HG02678 (cell line): ENCODE data around the gene SH3PXD2B.
A peak's percentile ranks its signal among the peaks of the same experiment; 100 is the strongest.
"Not testable (repeated sequence)": the region's sequence is repeated elsewhere in the genome, so short reads cannot be mapped to it uniquely, and the experiment has no call there.

Experiments used
- ATAC-seq: cut with Tn5 transposase; IDR thresholded peaks from one replicate; pipeline ENCODE4 v1.9.1; 2021; ENCODE audit warnings: mild to moderate bottlenecking, moderate library complexity; ENCODE audit not compliant: unreplicated experiment

SH3PXD2B gene

DNA sequence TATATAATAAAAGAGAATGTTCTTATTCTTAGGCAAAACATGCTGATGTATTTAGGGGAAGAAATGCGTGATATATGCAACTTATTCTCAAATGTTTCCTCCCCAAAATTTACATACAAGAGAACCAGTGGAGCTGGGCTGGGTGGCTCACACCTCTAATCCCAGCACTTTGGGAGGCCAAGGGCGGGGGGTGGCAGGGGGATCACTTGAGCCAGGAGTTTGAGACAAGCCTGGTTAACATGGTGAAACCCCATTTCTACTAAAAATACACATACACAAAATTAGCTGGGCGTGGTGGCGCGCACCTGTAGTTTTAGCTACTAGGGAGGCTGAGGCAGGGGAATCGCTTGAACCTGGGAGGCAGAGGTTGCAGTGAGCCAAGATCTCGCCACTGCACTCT is 143.3 kb downstream of the SH3PXD2B start:
- no peak for ATAC-seq

GRCh38 chr5:172305380-172305779 is 148.9 kb downstream of the SH3PXD2B start:
- ATAC-seq, result no peak

- ATAC-seq, result no peak
Observed at GRCh38 chr5:172303572-172304335, 150.6 kb downstream of the SH3PXD2B start.

DNA sequence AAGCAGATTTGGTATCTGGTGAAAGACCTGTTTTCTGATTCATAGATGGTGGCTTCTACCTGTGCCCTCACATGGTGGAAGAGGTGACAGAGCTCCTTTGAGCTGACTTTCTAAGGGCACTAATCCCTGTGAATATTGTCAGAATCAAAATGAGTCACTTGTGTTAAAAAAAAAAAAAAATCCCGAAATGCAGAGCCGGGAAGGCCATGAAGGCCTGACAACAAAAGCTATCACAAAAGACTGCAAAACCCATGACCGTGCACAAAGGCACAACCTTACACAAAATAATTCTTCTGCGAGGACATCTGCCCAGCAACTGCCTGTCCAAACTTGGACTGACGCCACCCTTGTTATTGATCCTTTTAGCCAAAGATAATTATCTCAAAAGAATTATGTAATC is 151.2 kb downstream of the SH3PXD2B start:
- no peak for ATAC-seq

- ATAC-seq, result no peak
Observed at GRCh38 chr5:172302047-172302710, 152.1 kb downstream of the SH3PXD2B start.

- ATAC-seq, result no peak
Observed at GRCh38 chr5:172299916-172300439, 154.3 kb downstream of the SH3PXD2B start.

GRCh38 chr5:172294831-172295230 is 159.5 kb downstream of the SH3PXD2B start:
- ATAC-seq, result no peak

- ATAC-seq, result no peak
Observed at GRCh38 chr5:172293745-172294342, 160.5 kb downstream of the SH3PXD2B start.

DNA sequence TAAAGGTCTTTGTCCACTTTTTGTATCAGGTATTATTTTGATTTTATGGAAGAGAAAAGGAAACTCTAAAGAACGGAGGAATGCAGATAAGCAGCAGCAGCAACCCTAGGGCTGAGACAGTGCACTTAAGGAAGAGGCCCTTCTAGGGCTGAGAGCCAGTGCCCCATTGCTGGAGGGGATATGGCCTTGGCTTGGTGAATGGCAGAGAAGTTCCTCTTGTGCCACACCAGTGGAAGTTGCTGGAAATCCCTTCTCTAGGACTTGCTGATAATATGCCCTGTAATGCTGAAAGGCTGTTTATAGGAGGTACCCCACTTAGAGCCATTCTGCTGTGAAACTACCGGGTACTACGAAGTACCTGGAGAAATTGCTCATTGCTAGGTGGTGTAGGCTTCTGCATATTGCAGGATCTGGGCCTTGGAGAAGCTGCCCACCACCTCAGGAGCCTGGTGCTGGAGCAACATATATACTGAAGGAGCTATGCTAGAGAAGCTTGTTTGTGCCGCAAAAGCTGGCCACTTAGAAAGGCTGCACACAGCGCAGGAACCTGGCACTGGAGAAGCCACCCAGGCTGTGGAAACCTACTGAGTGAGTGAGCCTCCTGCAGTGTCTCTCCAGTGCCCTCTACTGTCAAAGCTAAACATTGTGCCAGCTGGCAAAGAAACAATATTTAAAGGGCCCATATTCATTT is 161.1 kb downstream of the SH3PXD2B start:
- peak; percentile 80 for ATAC-seq

DNA sequence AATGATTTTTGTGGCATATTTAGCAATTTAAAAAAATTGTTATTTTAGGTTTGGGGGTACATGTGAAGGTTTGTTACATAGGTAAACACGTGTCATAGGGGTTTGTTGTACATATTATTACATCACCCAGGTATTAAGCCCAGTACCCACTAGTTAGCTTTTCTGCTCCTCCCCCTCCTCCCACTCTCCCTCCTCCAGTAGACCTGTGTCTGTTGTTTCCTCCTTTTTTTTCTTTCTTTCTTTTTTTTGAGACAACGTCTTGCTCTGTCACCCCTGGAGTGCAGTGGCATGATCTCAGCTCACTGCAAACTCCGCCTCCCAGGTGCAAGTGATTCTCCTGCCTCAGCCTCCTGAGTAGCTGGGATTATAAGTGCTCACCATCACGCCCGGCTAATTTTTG is 162.5 kb downstream of the SH3PXD2B start:
- not testable (repeated sequence) for ATAC-seq

DNA sequence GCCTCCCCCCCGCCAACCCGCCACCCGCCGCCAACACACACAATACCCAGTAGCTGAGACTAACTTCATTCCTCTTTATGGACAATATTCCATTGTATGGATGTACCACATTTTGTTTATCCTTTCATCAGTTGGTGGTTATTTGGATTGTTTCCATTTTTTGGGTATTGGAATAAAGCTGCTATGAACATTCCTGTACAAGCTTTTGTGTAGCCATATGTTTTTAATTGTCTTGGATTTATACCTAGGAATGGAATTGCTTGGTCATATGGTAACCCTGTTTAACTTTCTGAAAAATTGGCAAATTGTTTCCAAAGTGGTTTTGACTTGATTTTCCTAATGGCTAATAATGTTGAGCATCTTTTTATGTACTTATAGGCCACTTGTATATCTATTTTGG is 165.9 kb downstream of the SH3PXD2B start:
- ATAC-seq, result no peak

DNA sequence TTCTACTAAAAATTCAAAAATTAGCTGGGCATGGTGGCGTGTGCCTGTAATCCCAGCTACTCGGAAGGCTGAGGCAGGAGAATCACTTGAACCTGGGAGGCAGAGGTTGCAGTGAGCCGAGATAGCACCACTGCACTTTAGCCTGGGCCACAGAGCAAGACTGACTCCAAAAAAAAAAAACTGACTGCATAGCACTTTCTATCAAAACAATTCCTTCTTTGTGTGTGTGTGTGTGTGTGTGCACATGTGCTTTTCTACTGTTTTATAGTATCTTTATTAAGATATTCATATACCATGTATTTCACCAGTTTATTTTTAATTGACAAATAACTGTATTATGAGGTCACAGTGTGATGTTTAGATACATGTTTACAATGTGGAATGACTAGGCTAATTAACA is 167.2 kb downstream of the SH3PXD2B start:
- not testable (repeated sequence) for ATAC-seq

- ATAC-seq, result no peak
Observed at GRCh38 chr5:172285226-172286143, 168.8 kb downstream of the SH3PXD2B start.

DNA sequence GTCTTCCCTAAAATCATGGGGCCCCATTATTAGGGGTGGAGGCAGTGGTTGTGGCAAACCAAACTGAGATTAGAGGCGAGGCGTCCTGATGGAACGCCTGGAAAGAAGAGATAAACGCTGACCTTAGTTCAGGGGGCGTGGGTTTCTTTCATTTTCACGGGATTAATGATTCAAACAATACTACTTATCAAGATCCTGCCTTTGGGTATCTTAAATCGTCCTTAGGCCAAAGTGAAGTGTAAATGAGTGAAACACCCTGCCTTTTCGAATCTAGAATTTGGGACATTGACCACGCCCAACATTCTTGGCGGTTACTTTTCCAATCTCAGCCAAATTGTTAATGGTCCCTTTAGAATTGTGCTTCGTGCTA is 169.7 kb downstream of the SH3PXD2B start:
- no peak for ATAC-seq

GRCh38 chr5:172283862-172284610 is 170.3 kb downstream of the SH3PXD2B start:
- ATAC-seq, result peak; percentile 85

- ATAC-seq, result peak; percentile 87
Observed at GRCh38 chr5:172283020-172283861, 171.1 kb downstream of the SH3PXD2B start, which contains the start of gene UBTD2. TSS of gene UBTD2 (minus strand) at chr5:172283764. CDS start at chr5:172283665, 99 bp downstream.

GRCh38 chr5:172282272-172283019 is 171.9 kb downstream of the SH3PXD2B start:
- no peak for ATAC-seq

GRCh38 chr5:172281346-172281745 is 173.0 kb downstream of the SH3PXD2B start:
- ATAC-seq, result no peak
